Bronchus fibroblast of lung (primary cell): ENCODE results near the gene FGR. TPM values are rescaled to one million over a fixed set of nuclear protein-coding genes. Genes with fewer than 3 reads are reported as not detected.

Source experiments
- total RNA-seq: library from RNA; depleted of rRNA; stranded (reverse); fragments of >200 nt; gene quantifications from 2 replicates; pipeline ENCODE4 v1.2.3, GENCODE V29; 2015

The FGR gene
- total RNA-seq, result under 0.01 TPM in 1 of 2 replicates, not detected in the other

DNA sequence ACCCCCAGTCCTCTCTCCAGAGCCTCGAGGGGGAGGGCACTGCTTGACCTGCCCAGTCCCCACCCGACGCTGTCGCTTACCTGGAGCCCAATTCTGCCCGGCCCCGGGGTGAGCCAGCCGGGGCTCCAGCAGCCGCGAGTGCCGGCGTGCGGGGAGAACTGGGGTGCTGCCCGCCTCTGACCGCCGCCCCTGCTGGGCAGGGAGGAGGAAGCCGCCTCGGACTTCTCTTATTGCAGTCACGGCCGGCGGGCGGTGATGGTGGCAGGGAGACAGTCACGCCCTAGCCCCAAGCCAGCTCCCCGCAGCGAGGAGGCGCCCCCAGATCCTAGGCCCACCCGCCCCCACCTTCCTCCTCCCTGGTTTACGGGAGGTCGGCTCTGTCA, at the start of gene FGR:
TSS of gene FGR (minus strand) at position 201 of the 383 bp plus-strand sequence. CDS start 11,269 bp downstream, outside the sequence.

GRCh38 chr1:27671964-27672749, 37.2 kb upstream of the FGR start, which contains the start of gene IFI6:
Gene IFI6 (minus strand): TSS chr1:27672192. CDS start chr1:27669314, 2,878 bp downstream.

GRCh38 chr1:27603681-27604578, 31.1 kb downstream of the FGR start, which contains the start of gene AHDC1:
Gene AHDC1 (minus strand): TSS chr1:27604144. CDS start chr1:27552115, 52,029 bp downstream.

Other genes starting within 250 kb of the FGR start
- 0.45 and 1.0 TPM in 2 replicates for gene GPR3, start 242.6 kb downstream of the FGR start, total RNA-seq
- gene WASF2, start 145.0 kb downstream of the FGR start, total RNA-seq, result 24.7 and 25.1 TPM in 2 replicates
- 8.3 and 8.6 TPM in 2 replicates for gene AHDC1, start 31.0 kb downstream of the FGR start, total RNA-seq
- gene IFI6, start 37.0 kb upstream of the FGR start, total RNA-seq, result 15.3 and 23.5 TPM in 2 replicates
- 5.7 and 7.6 TPM in 2 replicates for gene FAM76A, start 90.8 kb upstream of the FGR start, total RNA-seq
- 25.4 and 32.9 TPM in 2 replicates for gene STX12, start 138.0 kb upstream of the FGR start, total RNA-seq
- gene PPP1R8, start 195.6 kb upstream of the FGR start, total RNA-seq, result 38.7 and 45.1 TPM in 2 replicates
- 10.3 TPM in 2 replicates for gene THEMIS2, start 237.4 kb upstream of the FGR start, total RNA-seq